Activated T-helper 1 cell treated with Interleukin-2 at 50 U/mL for 16 hours (primary cell): ENCODE results near the gene NOD1.
A peak's percentile ranks its signal among the peaks of the same experiment; 100 is the strongest.

ENCODE experiments used
- DNase-seq: peaks from one replicate; pipeline ENCODE4 v3.0.0-alpha.2; 2020; ENCODE audit warnings: low read depth

The NOD1 gene

GRCh38 chr7:30448461-30449189, 30.0 kb downstream of the NOD1 start:
- no peak for DNase-seq

- no peak for DNase-seq
These were observed 31.1 kb downstream of the NOD1 start for GRCh38 chr7:30447466-30447865.

DNA sequence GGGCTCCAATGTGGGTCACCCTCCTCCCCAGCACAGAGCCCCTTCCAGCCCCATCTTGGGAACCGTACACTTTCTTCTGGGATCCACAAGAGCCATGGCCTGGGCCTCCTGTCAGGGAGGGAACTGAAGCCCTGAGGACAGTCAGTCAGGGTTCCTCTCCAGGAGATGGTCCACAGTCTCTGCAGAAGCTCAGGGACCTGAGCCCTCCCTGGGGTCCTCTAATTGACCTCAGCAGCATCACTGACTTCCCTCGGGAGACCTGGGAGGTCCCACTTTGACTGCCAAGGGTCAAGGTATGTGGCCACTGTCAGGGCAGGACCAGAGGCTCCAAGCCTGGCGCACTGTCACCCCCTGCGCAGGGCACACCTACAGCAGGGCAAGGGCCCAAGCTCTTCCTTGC, 32.3 kb downstream of the NOD1 start:
- DNase-seq = no peak

- peak; percentile 42 for DNase-seq
These were observed 32.8 kb downstream of the NOD1 start for GRCh38 chr7:30445770-30446169.

GRCh38 chr7:30437823-30438574, 40.6 kb downstream of the NOD1 start:
- DNase-seq = no peak

DNA sequence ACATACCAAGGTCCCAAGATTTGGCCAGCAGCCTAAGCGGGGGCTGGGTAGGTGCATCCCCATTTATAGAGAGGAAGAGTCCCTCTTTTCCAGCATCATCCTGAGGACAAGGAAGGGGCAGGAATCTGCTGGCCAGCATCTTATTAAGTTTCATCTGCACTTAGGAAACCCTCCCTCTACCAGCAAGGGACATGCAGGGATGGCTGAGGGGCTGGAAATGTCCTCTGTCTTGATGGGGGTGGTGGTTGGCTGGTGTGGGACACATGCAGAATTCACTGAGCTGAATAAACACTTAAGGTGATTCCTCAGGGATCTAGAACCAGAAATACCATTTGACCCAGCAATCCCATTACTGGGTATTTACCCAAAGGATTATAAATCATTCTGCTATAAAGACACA, 42.1 kb downstream of the NOD1 start:
- DNase-seq = no peak

- no peak for DNase-seq
These were observed 42.5 kb downstream of the NOD1 start for GRCh38 chr7:30436046-30436445.

- no peak for DNase-seq
These were observed 44.3 kb downstream of the NOD1 start for GRCh38 chr7:30434140-30434799.

DNA sequence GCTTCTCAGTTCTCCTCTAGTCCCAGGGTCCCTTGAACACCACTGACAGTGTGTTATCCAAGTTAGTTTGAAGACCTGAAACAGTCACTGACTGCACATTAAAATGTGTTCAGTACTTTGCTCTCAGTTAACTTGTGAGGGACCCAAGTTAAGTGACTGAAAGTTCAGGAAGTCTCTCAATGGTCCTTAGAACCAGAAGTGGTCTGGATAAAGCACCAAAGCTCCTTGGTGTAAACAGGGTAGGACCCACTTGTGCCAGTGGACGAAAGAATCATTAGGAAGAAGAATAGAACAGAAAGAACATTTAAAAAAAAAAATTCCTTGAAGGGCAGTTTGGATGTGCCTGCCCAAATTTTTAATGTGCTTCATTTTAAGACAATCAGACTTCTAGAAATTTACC, 45.1 kb downstream of the NOD1 start:
- no peak for DNase-seq

DNA sequence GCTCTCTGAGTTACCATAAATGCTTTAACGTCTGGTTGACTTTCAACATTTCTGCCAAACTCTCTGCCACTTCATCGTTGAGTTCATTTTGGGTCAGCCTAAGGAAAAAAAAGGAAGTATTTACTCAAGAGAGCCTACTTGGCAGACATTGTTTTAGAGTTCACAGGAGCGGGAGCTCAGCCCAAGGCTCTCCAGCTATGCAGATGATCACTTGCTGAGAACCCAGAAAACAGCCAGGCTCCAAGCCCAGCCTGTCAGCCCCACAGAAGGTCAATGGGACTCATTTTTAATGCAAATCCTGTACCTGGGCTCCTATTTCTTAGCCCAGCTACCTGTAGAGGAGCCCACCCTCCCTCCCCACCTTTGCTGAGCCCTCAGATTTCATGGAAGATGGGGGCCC, 45.5 kb downstream of the NOD1 start:
- no peak for DNase-seq

DNA sequence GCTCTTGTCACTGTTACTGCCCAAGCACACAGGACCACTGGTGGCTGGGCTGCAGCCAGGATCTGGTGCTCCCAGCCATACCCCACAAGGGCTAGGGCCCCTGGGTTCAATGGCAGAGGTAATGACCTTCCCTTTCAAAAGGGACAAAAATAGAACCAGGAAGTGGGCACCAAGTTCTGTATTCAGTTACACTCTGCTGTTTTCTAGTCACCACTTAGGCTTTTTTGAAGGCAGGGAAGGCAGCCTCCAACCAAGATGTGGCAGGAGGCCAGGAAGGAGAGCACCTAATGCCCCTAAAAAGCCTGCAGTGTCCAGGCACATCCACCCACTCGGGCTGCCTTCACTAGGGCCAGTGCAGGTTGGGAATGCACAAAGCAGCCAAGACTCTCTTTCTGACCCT, 47.8 kb downstream of the NOD1 start:
- no peak for DNase-seq

DNA sequence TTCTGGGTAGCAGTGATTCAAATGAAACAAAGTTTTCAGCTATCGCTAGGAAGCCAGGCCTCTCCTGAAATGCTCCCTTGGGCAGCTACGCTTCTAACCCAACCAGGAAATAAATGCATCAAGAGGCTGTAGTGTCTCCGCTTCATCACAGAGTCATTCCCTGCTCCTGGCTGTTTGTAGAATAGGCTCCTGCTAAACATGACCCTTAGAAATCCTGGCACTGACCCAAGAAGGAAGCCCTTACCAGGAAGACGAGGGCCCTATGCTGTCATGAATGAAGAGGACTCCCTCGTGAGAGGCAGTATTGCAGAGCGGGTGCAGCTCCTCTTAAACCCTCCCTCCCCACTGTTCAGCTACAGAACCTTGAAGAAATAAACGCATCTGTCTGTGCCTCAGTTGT, 48.3 kb downstream of the NOD1 start:
- DNase-seq = no peak

- DNase-seq = no peak
These were observed 49.4 kb downstream of the NOD1 start for GRCh38 chr7:30429156-30429530.

DNA sequence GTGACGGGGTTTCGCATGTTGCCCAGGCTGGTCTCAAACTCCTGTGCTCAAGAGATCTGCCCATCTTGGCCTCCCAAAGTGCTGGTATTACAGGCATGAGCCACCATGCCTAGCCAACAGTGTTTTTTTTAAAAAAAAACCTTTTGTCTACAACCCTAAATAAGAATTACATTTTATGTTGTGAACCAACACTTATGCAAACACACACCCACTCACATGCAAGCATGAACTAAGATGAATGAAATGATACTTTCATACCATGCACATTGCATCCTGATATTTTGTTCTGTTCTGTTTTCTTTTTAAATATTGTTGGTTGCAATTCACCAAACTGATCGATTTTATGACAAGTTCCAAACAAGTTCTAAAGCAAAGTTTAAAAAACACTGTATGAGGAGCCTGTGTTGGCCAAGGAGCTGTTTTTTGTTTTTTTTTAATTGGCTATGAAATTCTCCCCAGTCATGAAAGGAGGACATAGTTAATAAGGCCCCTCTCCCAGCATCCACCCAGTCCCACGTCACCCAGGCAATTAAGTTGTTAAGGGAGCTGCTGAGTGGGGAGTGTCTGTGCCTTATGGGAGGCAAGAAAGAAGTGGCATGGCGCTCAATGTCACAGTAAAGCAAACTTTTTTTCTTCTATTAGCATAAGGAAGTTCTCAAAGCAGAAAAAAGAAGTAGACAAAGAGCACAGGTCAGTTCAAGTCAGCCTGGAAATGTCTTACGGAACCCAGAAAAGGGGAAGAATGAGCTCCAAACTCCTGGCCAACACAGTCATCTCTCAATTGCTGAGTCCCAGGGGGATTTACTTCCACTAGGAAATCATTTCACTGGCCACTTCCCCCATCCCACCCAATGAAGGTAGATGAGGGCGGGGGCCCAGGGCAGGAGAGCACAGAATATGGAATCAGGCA, 50.1 kb downstream of the NOD1 start:
- DNase-seq = no peak

DNA sequence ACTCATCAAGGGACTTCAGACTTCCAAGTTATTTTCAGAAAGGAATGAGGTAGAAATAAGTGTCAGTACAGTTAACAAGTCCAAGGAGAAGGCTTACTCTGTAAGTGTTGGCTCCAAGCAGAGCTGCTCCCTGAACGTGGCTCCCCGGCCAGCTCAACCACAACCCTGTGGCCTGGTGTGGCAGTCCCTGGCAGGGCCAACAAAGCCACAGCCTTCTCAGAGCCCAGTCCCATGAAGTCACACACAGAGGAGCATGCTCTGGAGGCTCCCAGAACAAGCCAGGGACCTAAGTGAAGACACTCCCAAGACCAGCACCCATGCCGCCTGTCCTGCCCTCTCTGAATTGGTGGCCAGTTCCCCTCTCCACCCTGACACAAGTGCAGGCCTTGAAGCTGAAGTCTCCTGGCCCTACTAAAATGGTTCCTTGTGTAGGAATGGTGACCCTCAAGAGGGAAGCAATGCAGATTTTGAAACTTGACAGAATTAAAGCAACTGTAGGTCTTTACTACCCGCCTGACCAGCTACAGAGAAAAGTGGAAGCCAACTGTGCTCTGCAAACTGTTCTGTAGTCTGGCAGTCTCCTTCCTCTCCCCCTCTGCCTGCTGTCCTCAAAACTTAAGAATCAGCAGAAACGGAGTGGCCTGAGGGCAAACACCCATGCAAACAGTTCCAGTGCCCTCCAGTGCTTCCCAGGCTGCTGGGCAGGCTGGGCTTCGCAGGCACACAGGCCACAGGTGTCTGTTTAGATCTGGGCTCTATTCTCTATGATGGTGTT, 51.1 kb downstream of the NOD1 start:
- DNase-seq = no peak

DNA sequence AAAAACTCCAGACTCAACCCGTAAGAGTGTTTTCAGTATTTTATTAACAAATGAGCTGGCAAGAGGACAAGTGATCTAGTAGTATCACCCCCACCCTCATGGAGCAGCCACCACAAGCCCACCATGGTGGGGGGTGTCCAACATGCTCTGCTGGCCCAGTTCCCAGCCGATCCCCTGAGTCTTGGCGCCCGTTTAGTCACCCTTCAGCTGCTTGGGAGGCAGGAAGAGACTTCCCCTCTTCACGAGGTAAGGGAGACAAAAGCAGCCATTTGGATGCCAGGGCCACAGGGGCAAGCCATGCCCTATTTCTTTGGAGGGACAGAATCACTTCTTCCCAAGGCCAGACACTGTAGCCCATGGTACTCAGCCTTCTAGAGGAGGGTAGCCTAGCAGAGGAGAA, 54.1 kb downstream of the NOD1 start:
- DNase-seq = no peak

DNA sequence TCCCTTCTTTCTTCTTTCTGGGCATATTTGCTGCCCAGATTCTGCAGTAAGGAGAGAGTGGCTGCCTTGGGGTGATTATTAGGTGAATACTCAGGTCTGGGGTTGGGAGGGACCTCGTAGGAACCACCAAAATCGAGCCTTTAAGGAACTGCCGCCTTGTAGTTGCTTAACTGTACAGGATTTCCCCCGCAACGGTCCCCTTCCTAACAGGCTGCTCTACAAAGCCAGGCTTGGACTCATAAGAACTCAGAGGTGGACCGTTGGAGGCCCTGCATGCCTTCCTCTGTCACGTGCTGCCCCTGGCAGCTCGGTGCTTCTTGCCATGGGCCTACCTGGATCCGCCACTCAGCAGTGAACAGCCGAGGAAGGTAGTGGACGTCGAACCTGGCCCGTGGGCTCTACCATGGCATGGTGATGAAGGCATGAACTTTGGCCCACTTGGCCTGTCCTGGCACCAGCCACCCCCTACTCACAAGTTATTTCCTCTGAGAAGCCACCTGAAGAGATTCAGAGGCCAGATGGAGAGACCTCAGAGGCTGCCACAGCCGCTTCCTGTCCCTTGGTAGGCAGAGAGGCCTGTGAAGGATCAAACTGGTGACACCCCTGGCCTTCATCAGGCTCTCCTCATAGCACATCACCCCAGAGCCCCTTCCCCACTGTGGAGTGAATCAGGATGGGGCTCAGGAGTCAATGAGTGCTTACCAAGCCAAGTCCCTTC, 54.6 kb downstream of the NOD1 start:
- DNase-seq = no peak

- DNase-seq = no peak
These were observed 55.7 kb downstream of the NOD1 start for GRCh38 chr7:30422922-30423321.

DNA sequence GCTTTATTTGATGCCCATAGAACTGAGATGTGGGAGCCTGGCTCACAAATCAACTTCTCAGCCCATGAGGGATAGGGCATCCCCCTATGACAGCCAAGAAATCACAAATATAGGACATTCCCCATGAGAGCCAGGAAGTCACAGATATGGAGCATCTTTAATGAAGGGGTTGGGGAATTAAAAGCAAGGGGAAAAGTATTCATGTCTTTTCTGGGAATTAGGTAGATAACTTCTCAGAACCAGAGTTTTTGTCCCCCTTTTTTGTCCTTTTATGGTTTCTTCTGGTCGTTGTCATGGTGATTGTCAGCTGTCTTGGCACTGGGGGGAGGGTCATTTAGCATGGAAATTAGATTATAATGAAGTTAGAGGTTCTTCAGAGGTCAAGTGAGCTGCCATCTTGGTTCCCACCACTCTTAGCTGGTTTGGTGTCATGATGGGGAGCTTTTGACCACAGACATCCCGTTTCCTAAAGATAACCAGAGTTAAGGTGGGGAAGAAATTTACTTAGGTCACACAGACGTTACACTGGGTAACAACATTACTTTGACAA, 56.9 kb downstream of the NOD1 start:
- no peak for DNase-seq

- no peak for DNase-seq
These were observed 57.9 kb downstream of the NOD1 start for GRCh38 chr7:30420662-30421061.
